Fibroblast of lung (primary cell): ENCODE data around the gene PRELID3B.

Experiments used
- EZH2 ChIP-seq: IDR thresholded peaks from 2 replicates; pipeline ENCODE4 v1.5.1; 2012; ENCODE audit warnings: low read length, control low read depth, mild to moderate bottlenecking; ENCODE audit errors: missing control alignments
- TF ChIP-seq, protein P1 (sequence below), 2 donors: IDR thresholded peaks in 1 of 2; conservative IDR thresholded peaks in 1 of 2; 1 replicate in 1 of 2; 2 replicates in 1 of 2; pipeline ENCODE4 v1.5.1; 2011 to 2012; ENCODE audit warnings: low read length in 2 of 2, control low read depth in 1 of 2, inconsistent platforms in 1 of 2, low read depth in 1 of 2, mild to moderate bottlenecking in 1 of 2

DNA sequence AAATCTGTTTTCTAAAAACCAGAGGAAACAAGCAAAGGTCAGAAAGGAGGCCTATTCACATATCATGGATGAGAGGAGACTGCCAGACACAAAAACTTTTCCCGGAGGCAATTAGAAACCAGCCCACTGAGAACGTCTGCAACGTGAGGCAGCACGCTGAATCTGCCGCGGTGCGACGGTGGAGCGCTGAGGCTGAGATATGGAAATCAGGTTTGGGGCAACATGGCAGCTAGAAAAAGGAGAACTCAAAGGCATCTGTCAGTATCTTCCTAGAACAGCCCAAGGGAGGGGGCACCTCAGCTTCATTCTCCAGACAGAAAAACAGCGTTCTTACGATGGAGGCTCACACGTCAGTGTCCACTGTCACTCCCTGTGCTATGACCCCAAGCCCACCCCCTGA is 5.2 kb downstream of the PRELID3B start:
- TF ChIP-seq, protein P1, sequence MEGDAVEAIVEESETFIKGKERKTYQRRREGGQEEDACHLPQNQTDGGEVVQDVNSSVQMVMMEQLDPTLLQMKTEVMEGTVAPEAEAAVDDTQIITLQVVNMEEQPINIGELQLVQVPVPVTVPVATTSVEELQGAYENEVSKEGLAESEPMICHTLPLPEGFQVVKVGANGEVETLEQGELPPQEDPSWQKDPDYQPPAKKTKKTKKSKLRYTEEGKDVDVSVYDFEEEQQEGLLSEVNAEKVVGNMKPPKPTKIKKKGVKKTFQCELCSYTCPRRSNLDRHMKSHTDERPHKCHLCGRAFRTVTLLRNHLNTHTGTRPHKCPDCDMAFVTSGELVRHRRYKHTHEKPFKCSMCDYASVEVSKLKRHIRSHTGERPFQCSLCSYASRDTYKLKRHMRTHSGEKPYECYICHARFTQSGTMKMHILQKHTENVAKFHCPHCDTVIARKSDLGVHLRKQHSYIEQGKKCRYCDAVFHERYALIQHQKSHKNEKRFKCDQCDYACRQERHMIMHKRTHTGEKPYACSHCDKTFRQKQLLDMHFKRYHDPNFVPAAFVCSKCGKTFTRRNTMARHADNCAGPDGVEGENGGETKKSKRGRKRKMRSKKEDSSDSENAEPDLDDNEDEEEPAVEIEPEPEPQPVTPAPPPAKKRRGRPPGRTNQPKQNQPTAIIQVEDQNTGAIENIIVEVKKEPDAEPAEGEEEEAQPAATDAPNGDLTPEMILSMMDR (conservative IDR thresholded peaks at IDR 0.05 in 1 of 2, IDR thresholded peaks at IDR 0.05 in 1 of 2; ENCODE audit: low read depth in 1 of 2, low read length in 2 of 2): no peak
- no peak for TF ChIP-seq EZH2
